Loucy (cell line): ENCODE data around the gene SYNPR.

ENCODE experiments used
- H2AFZ ChIP-seq: fragments of 200-600 bp; sonication (generic); 2 replicates; pipeline ENCODE4 v1.6.0; 2016; ENCODE audit warnings: antibody characterized with exemption, mild to moderate bottlenecking, low read length, moderate library complexity
- H3F3A ChIP-seq: fragments of 200-600 bp; 2 replicates; pipeline ENCODE4 v1.6.0; 2016; ENCODE audit warnings: antibody characterized with exemption, low read depth, mild to moderate bottlenecking
- H3K27me3 ChIP-seq: fragments of 200-600 bp; sonication (generic); 2 replicates; pipeline ENCODE4 v1.6.1; 2014; ENCODE audit warnings: low read length, mild to moderate bottlenecking; ENCODE audit not compliant: insufficient read depth, poor library complexity, severe bottlenecking
- H3K36me3 ChIP-seq: fragments of 200-600 bp; sonication (generic); 2 replicates; pipeline ENCODE4 v1.6.1; 2016; ENCODE audit warnings: low read length; ENCODE audit not compliant: insufficient read depth
- H3K4me1 ChIP-seq: fragments of 200-600 bp; sonication (generic); 2 replicates; pipeline ENCODE4 v1.5.1; 2014; ENCODE audit warnings: low read length, mild to moderate bottlenecking; ENCODE audit not compliant: insufficient read depth, poor library complexity, severe bottlenecking
- H3K4me2 ChIP-seq: fragments of 200-600 bp; sonication (generic); 2 replicates; pipeline ENCODE4 v1.6.0; 2014; ENCODE audit warnings: antibody characterized with exemption, low read length, low read depth, mild to moderate bottlenecking; ENCODE audit not compliant: poor library complexity, severe bottlenecking
- H3K4me3 ChIP-seq: fragments of 200-600 bp; sonication (generic); 2 replicates; pipeline ENCODE4 v1.5.1; 2014; ENCODE audit warnings: low read length, mild to moderate bottlenecking, mixed read lengths; ENCODE audit not compliant: poor library complexity, severe bottlenecking
- H3K79me2 ChIP-seq: fragments of 200-600 bp; sonication (generic); 2 replicates; pipeline ENCODE4 v1.6.1; 2014; ENCODE audit warnings: low read length; ENCODE audit not compliant: insufficient read depth
- H3K9ac ChIP-seq: fragments of 200-600 bp; sonication (generic); 2 replicates; pipeline ENCODE4 v1.6.0; 2014; ENCODE audit warnings: mild to moderate bottlenecking, low read depth, low read length, moderate library complexity; ENCODE audit not compliant: poor library complexity, severe bottlenecking
- H3K9me2 ChIP-seq: fragments of 200-600 bp; sonication (generic); replicated peaks from 2 replicates; pipeline ENCODE4 v1.6.1; 2016; ENCODE audit warnings: low read depth, low read length, mixed read lengths
- H3K9me3 ChIP-seq: fragments of 200-600 bp; sonication (generic); 2 replicates; pipeline ENCODE4 v1.6.1; 2014; ENCODE audit warnings: mild to moderate bottlenecking, antibody characterized with exemption, low read length, low read depth; ENCODE audit not compliant: insufficient read depth
- H4K20me1 ChIP-seq: fragments of 200-600 bp; sonication (generic); 2 replicates; pipeline ENCODE4 v1.6.0; 2014; ENCODE audit warnings: antibody characterized with exemption, low read length, mild to moderate bottlenecking; ENCODE audit not compliant: insufficient read depth, poor library complexity, severe bottlenecking
- EZH2phosphoT487 ChIP-seq: fragments of 200-600 bp; IDR thresholded peaks from 2 replicates; pipeline ENCODE4 v1.6.1; 2018; ENCODE audit warnings: antibody characterized with exemption, mild to moderate bottlenecking, moderate library complexity, borderline replicate concordance
- TF ChIP-seq, protein P1 (sequence below): fragments of 200-600 bp; sonication (generic); conservative IDR thresholded peaks from 2 replicates; pipeline ENCODE4 v1.5.1; 2014; ENCODE audit warnings: mild to moderate bottlenecking, antibody characterized with exemption, low read length

The SYNPR gene

GRCh38 chr3:63390710-63391230 is 112.7 kb downstream of the SYNPR start:
- Histone ChIP-seq H3K9me2 (no peaks in the 10 kb centered on the region), H3K4me1 (no peaks in the 10 kb centered on the region), H3K9me3 (peaks cover 2% of the 10 kb centered on the region; the same call in 1 of the 2 replicates), H3K36me3 (no peaks in the 10 kb centered on the region), H3K9ac (no peak overlapping the region), H3K27me3 (no peaks in the 10 kb centered on the region), H3F3A (no peaks in the 10 kb centered on the region), H3K4me2 (no peak overlapping the region), H2AFZ (no peak overlapping the region), H3K79me2 (no peaks in the 10 kb centered on the region), H3K4me3 (no peak overlapping the region), H4K20me1 (no peaks in the 10 kb centered on the region)
- TF ChIP-seq, protein P1, sequence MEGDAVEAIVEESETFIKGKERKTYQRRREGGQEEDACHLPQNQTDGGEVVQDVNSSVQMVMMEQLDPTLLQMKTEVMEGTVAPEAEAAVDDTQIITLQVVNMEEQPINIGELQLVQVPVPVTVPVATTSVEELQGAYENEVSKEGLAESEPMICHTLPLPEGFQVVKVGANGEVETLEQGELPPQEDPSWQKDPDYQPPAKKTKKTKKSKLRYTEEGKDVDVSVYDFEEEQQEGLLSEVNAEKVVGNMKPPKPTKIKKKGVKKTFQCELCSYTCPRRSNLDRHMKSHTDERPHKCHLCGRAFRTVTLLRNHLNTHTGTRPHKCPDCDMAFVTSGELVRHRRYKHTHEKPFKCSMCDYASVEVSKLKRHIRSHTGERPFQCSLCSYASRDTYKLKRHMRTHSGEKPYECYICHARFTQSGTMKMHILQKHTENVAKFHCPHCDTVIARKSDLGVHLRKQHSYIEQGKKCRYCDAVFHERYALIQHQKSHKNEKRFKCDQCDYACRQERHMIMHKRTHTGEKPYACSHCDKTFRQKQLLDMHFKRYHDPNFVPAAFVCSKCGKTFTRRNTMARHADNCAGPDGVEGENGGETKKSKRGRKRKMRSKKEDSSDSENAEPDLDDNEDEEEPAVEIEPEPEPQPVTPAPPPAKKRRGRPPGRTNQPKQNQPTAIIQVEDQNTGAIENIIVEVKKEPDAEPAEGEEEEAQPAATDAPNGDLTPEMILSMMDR: no peak
- TF ChIP-seq EZH2phosphoT487: no peak

- Histone ChIP-seq H3K4me3 (no peak overlapping the region), H3K9ac (no peak overlapping the region), H2AFZ (no peak overlapping the region), H3F3A (no peaks in the 10 kb centered on the region), H3K4me2 (no peak overlapping the region), H3K27me3 (no peaks in the 10 kb centered on the region), H3K9me2 (no peaks in the 10 kb centered on the region), H3K4me1 (no peaks in the 10 kb centered on the region), H4K20me1 (no peaks in the 10 kb centered on the region), H3K36me3 (no peaks in the 10 kb centered on the region), H3K9me3 (peaks cover 3% of the 10 kb centered on the region; the same call in 1 of the 2 replicates), H3K79me2 (no peaks in the 10 kb centered on the region)
- TF ChIP-seq EZH2phosphoT487: no peak
- TF ChIP-seq, protein P1: no peak
Observed at GRCh38 chr3:63395960-63396359, 117.9 kb downstream of the SYNPR start.

DNA sequence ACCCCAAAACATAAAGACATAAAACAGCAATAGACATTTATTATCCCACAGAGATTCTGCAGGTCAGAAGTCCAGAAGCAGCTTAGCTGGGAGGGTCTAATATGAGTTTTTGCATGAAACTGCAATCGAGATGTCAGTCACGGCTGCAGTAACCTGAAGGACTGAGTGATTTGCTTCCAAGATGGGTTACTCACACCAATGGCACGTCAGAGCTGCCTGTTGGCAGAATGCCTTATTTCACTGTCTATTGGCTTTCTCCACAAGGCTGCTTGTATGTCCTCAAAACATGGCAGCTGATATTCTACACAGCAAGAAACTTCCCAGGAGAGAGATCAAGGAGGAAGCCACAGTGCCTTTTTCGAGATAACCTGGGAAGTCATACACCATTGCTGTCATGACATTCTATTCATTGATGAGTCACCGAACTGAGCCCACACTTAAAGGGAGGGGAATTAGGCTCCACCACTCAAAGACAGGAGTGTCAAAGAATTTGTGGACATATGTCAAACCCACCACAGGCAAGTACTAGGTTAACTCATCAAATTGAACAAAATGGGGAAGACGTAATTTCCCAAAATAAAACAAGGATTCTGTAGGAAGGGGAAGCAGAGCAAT is 122.2 kb downstream of the SYNPR start:
- TF ChIP-seq EZH2phosphoT487: no peak
- TF ChIP-seq, protein P1: no peak
- Histone ChIP-seq H3K9me2 (no peaks in the 10 kb centered on the region), H3F3A (no peaks in the 10 kb centered on the region), H3K9ac (no peak overlapping the region), H3K4me2 (no peak overlapping the region), H3K79me2 (no peaks in the 10 kb centered on the region), H3K36me3 (no peaks in the 10 kb centered on the region), H3K27me3 (no peaks in the 10 kb centered on the region), H3K9me3 (peaks cover 3% of the 10 kb centered on the region; the same call in 1 of the 2 replicates), H3K4me3 (no peak overlapping the region), H2AFZ (no peak overlapping the region), H3K4me1 (no peaks in the 10 kb centered on the region), H4K20me1 (no peaks in the 10 kb centered on the region)
